IMR-90 (cell line): ENCODE data around the gene WNT7A. TPM values are rescaled to one million over a fixed set of nuclear protein-coding genes. Genes with fewer than 3 reads are reported as not detected.

Experiments
- ATAC-seq: fragments of 200-7000 bp; cut with Tn5 transposase; 2 replicates; pipeline ENCODE4 v1.9.1; 2020; ENCODE audit warnings: low read depth, mild to moderate bottlenecking, moderate library complexity
- BruUV-seq: library from RNA; stranded (reverse); fragments of 400-500 nt; replicated peaks from 2 replicates; lab custom pipeline; 2021; lab: Mats Ljungman, UMichigan
- CTCF ChIA-PET: fragments of 300-600 bp; formaldehyde crosslinking; extraction: SDS; loops from one replicate; lab custom pipeline; 2021; ENCODE audit warnings: antibody characterized with exemption; lab: Yijun Ruan, JAX
- POLR2A ChIA-PET: fragments of 300-600 bp; sonication (Branson Sonifier 250); formaldehyde crosslinking; loops from one replicate; lab custom pipeline; 2022; ENCODE audit warnings: antibody characterized with exemption; ENCODE audit not compliant: unreplicated experiment; lab: Charles Lee
- DNase-seq: peaks from one replicate; pipeline ENCODE4 v3.0.0; 2013
- H2AFZ ChIP-seq: replicated peaks from 2 replicates; pipeline ENCODE3; 2013; ENCODE audit warnings: low read length, mild to moderate bottlenecking; ENCODE audit not compliant: poor library complexity
- H2AK5ac ChIP-seq: 2 replicates; pipeline ENCODE4 v1.6.1; 2013; ENCODE audit warnings: low read depth, low read length, inconsistent platforms
- H2AK9ac ChIP-seq: replicated peaks from 2 replicates; pipeline ENCODE3; 2013; ENCODE audit warnings: mild to moderate bottlenecking, low read depth, low read length, moderate library complexity; ENCODE audit not compliant: poor library complexity
- H2BK120ac ChIP-seq: 2 replicates; pipeline ENCODE4 v1.6.1; 2013; ENCODE audit warnings: low read depth, low read length, inconsistent platforms
- H2BK15ac ChIP-seq: 3 replicates; pipeline ENCODE4 v1.6.1; 2013; ENCODE audit warnings: low read depth, low read length, inconsistent platforms
- H2BK20ac ChIP-seq: 2 replicates; pipeline ENCODE4 v1.6.1; 2013; ENCODE audit warnings: low read depth, mild to moderate bottlenecking, inconsistent platforms, low read length, moderate library complexity
- H2BK5ac ChIP-seq: 2 replicates; pipeline ENCODE4 v1.6.1; 2013; ENCODE audit warnings: mild to moderate bottlenecking, low read depth, low read length, inconsistent platforms; ENCODE audit not compliant: poor library complexity, severe bottlenecking
- H3K14ac ChIP-seq: replicated peaks from 2 replicates; pipeline ENCODE4 v1.6.1; 2013; ENCODE audit warnings: low read depth, low read length, inconsistent platforms
- H3K18ac ChIP-seq: 2 replicates; pipeline ENCODE4 v1.6.1; 2013; ENCODE audit warnings: low read depth, low read length, control low read depth
- H3K23ac ChIP-seq: 2 replicates; pipeline ENCODE4 v1.6.1; 2013; ENCODE audit warnings: low read depth, low read length, inconsistent platforms
- H3K27ac ChIP-seq: 2 replicates; pipeline ENCODE4 v1.5.1; 2013; ENCODE audit warnings: mild to moderate bottlenecking, control low read depth, low read length; ENCODE audit not compliant: insufficient read depth
- H3K27me3 ChIP-seq: 2 replicates; pipeline ENCODE4 v1.6.1; 2013; ENCODE audit warnings: low read length; ENCODE audit not compliant: control insufficient read depth, insufficient read depth
- H3K36me3 ChIP-seq: 2 replicates; pipeline ENCODE4 v1.6.1; 2013; ENCODE audit warnings: low read length, mixed read lengths; ENCODE audit not compliant: control insufficient read depth, insufficient read depth
- H3K4ac ChIP-seq: 2 replicates; pipeline ENCODE4 v1.6.1; 2013; ENCODE audit warnings: low read depth, low read length, inconsistent platforms
- H3K4me1 ChIP-seq: 2 replicates; pipeline ENCODE4 v1.6.1; 2013; ENCODE audit warnings: low read length, mixed read lengths; ENCODE audit not compliant: control insufficient read depth, insufficient read depth
- H3K4me2 ChIP-seq: 2 replicates; pipeline ENCODE4 v1.6.1; 2013; ENCODE audit warnings: low read depth, mild to moderate bottlenecking, control low read depth, low read length, moderate library complexity
- H3K4me3 ChIP-seq: 2 replicates; pipeline ENCODE4 v1.5.1; 2013; ENCODE audit warnings: low read depth, mild to moderate bottlenecking, control low read depth, low read length, moderate library complexity; ENCODE audit not compliant: insufficient read depth
- H3K56ac ChIP-seq: 2 replicates; pipeline ENCODE4 v1.6.1; 2013; ENCODE audit warnings: low read length, inconsistent platforms; ENCODE audit not compliant: insufficient read depth; ENCODE audit errors: extremely low read depth
- H3K79me1 ChIP-seq, 2 experiments: 2 replicates each; pipeline ENCODE4 v1.6.1; 2013; ENCODE audit warnings: low read length in 2 of 2, inconsistent platforms in 1 of 2, low read depth in 1 of 2
- H3K9ac ChIP-seq: 2 replicates; pipeline ENCODE4 v1.6.1; 2013; ENCODE audit warnings: low read depth, low read length, control low read depth
- H3K9me1 ChIP-seq: 2 replicates; pipeline ENCODE4 v1.6.1; 2013; ENCODE audit warnings: low read length, inconsistent platforms; ENCODE audit not compliant: insufficient read depth
- H3K9me3 ChIP-seq: 2 replicates; pipeline ENCODE4 v1.6.1; 2013; ENCODE audit warnings: low read length; ENCODE audit not compliant: control insufficient read depth, insufficient read depth
- H4K20me1 ChIP-seq: 2 replicates; pipeline ENCODE4 v1.6.1; 2013; ENCODE audit warnings: low read length, inconsistent platforms; ENCODE audit not compliant: insufficient read depth
- H4K5ac ChIP-seq: 2 replicates; pipeline ENCODE4 v1.6.1; 2013; ENCODE audit warnings: mild to moderate bottlenecking, low read depth, low read length, control low read depth
- H4K8ac ChIP-seq, 2 experiments: 2 replicates each; pipeline ENCODE4 v1.6.1; 2013; ENCODE audit warnings: low read depth in 2 of 2, low read length in 2 of 2, control low read depth in 1 of 2, inconsistent platforms in 1 of 2
- H4K91ac ChIP-seq: 2 replicates; pipeline ENCODE4 v1.6.1; 2013; ENCODE audit warnings: low read depth, low read length, inconsistent platforms; ENCODE audit not compliant: insufficient read depth
- BHLHE40 ChIP-seq: fragments of 150-350 bp; IDR thresholded peaks from 2 replicates; pipeline ENCODE4 v1.6.1; 2016; ENCODE audit warnings: mild to moderate bottlenecking, low read depth, low read length
- CHD1 ChIP-seq: IDR thresholded peaks from 2 replicates; pipeline ENCODE4 v1.6.1; 2012; ENCODE audit warnings: low read depth, low read length, improper control_type of control experiment
- FOS ChIP-seq: fragments of 150-350 bp; IDR thresholded peaks from 2 replicates; pipeline ENCODE4 v1.6.1; 2016; ENCODE audit warnings: low read depth, low read length
- MAFK ChIP-seq: IDR thresholded peaks from 2 replicates; pipeline ENCODE4 v1.6.1; 2012; ENCODE audit warnings: low read depth, low read length, improper control_type of control experiment
- MAZ ChIP-seq: IDR thresholded peaks from 2 replicates; pipeline ENCODE4 v1.6.1; 2012; ENCODE audit warnings: low read depth, mild to moderate bottlenecking, low read length, improper control_type of control experiment, moderate library complexity, borderline replicate concordance
- MXI1 ChIP-seq: IDR thresholded peaks from 2 replicates; pipeline ENCODE4 v1.6.1; 2012; ENCODE audit warnings: low read depth, mild to moderate bottlenecking, low read length, moderate library complexity, borderline replicate concordance
- NFE2L2 ChIP-seq: fragments of 150-350 bp; IDR thresholded peaks from 2 replicates; pipeline ENCODE4 v1.6.1; 2016; ENCODE audit warnings: low read depth, mild to moderate bottlenecking, low read length
- POLR2A ChIP-seq: IDR thresholded peaks from 2 replicates; pipeline ENCODE4 v1.6.1; 2012; ENCODE audit warnings: mild to moderate bottlenecking, low read depth, low read length
- RAD21 ChIP-seq: IDR thresholded peaks from 2 replicates; pipeline ENCODE4 v1.6.1; 2012; ENCODE audit warnings: low read length, improper control_type of control experiment
- RCOR1 ChIP-seq: IDR thresholded peaks from 2 replicates; pipeline ENCODE4 v1.6.1; 2012; ENCODE audit warnings: mild to moderate bottlenecking, low read length, improper control_type of control experiment; ENCODE audit not compliant: insufficient replicate concordance
- RFX5 ChIP-seq: IDR thresholded peaks from 2 replicates; pipeline ENCODE4 v1.8.0; 2012; ENCODE audit warnings: low read depth, mild to moderate bottlenecking, low read length, moderate library complexity
- SMC3 ChIP-seq: fragments of 150-350 bp; IDR thresholded peaks from 2 replicates; pipeline ENCODE4 v1.6.1; 2016; ENCODE audit warnings: low read depth, mild to moderate bottlenecking, antibody characterized with exemption, low read length, moderate library complexity
- WGBS, 2 experiments: methylation state at CpG; one replicate each; pipeline versions ENCODE4 v1.1.5 to v1.1.7; 2013; ENCODE audit warnings: missing lambda C conversion rate in 2 of 2; ENCODE audit not compliant: insufficient read length in 1 of 2; ENCODE audit errors: extremely low coverage in 2 of 2; 5-methylcytosine and 5-hydroxymethylcytosine counted together
- dilution Hi-C: fragments of 300-500 bp; cut with HindIII; formaldehyde crosslinking; loops from one replicate; pipeline ENCODE4 v1.14.3; 2018; ENCODE audit warnings: low sequenced_read_pairs; ENCODE audit not compliant: unreplicated experiment
- in situ Hi-C: fragments of 300-500 bp; cut with MboI; formaldehyde crosslinking; loops from 3 replicates; pipeline ENCODE4 v1.14.3; 2019; ENCODE audit warnings: low sequenced_read_pairs, inconsistent platforms, mixed read lengths
- intact Hi-C: fragments of 100-400 bp; cut with micrococcal nuclease; formaldehyde crosslinking; loops from 2 replicates; pipeline ENCODE4 v1.10.0; 2022
- polyA plus RNA-seq, 3 experiments: library from polyadenylated mRNA; depleted of rRNA; stranded (reverse); fragments of >200 nt; gene quantifications; 2 replicates each; pipeline ENCODE4 v1.2.3, GENCODE V29; 2012; ENCODE audit warnings: low replicate concordance in 1 of 3
- total RNA-seq: library from RNA; depleted of rRNA; stranded (reverse); fragments of >200 nt; gene quantifications from 2 replicates; pipeline ENCODE4 v1.2.3, GENCODE V29; 2012
- TF ChIP-seq, protein P1 (sequence below): conservative IDR thresholded peaks from 2 replicates; pipeline ENCODE4 v1.5.1; 2012; ENCODE audit warnings: mild to moderate bottlenecking, low read depth, low read length, improper control_type of control experiment
- TF ChIP-seq, protein P2 (sequence below): fragments of 150-350 bp; IDR thresholded peaks from 2 replicates; pipeline ENCODE4 v1.6.1; 2017; ENCODE audit warnings: mild to moderate bottlenecking, antibody characterized with exemption, low read length, low read depth
- TF ChIP-seq, protein P3 (sequence below): fragments of 150-350 bp; IDR thresholded peaks from 2 replicates; pipeline ENCODE4 v1.6.1; 2016; ENCODE audit warnings: low read depth, mild to moderate bottlenecking, low read length, moderate library complexity, borderline replicate concordance

WNT7A gene
- total and polyA plus RNA-seq, 2 of the 4 experiments (the other 2 are of a cell fraction), result not detected

DNA sequence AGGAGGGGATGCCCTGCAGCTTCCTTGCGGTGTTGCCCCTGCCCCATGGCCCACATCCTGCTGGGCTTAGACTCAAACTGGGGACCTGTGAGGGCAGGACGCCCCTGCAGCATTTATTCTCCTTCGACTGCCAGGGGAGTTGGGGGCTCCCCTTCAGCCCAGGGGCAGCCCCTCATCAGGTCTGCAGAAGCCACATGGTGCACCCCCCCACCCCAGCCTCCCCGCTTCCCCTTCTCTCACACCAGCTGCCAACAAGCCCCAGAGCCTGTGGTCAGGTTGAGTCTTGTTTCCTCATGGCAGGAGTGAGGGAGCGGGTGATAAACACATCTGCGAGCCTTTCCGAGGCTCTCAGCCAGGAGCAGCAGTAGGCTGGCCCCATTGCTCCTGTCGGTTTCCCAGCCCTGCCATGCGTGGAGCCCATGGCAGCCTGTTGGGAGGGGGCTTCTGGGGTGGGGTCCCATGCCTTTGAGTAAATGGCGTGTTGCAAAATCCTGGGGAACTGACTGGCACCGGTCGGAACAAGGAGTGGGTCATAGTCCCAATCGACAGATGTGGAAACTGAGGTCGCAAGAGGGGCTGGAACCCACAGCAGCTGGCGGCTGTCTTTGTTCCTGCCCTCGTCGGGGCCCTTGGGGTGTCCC, 27.8 kb downstream of the WNT7A start:
- no TSS peak for BruUV-seq
- intact Hi-C loops, result no loop called here
- Histone ChIP-seq H3K9ac (no peak overlapping the region), H3K56ac (no peak overlapping the region), H2BK20ac (no peak overlapping the region), H3K9me3 (no peaks in the 10 kb centered on the region), H2BK15ac (no peak overlapping the region), H3K36me3 (no peaks in the 10 kb centered on the region), H2AK9ac (no peak overlapping the region), H3K27me3 (no peaks in the 10 kb centered on the region), H3K9me1 (no peaks in the 10 kb centered on the region), H3K18ac (no peak overlapping the region), H3K4me3 (no peak overlapping the region), H2AK5ac (no peak overlapping the region), H3K23ac (no peak overlapping the region), H4K5ac (no peak overlapping the region), H4K20me1 (no peaks in the 10 kb centered on the region), H4K91ac (no peak overlapping the region), H3K4ac (no peak overlapping the region), H4K8ac (no peak overlapping the region), H3K4me1 (no peaks in the 10 kb centered on the region), H2BK5ac (no peak overlapping the region), H3K14ac (no peak overlapping the region), H3K27ac (no peak overlapping the region), H2AFZ (no peak overlapping the region), H3K79me1 (no peaks in the 10 kb centered on the region), H3K4me2 (no peak overlapping the region), H2BK120ac (no peak overlapping the region)
- dilution Hi-C loops, result no loop called here
- WGBS, 2 experiments, result 81% methylated on average over 4 of the region's 17 CpGs; no CpG with 5 or more reads in 1 of the 2 experiments
- in situ Hi-C loops, result no loop called here
- DNase-seq (no peak), ATAC-seq (no peak)
- CTCF ChIA-PET, result no interaction called here
- POLR2A ChIA-PET, result no interaction called here
- TF ChIP-seq CHD1, result no peak
- TF ChIP-seq RAD21, result no peak
- no peak for TF ChIP-seq RFX5
- TF ChIP-seq RCOR1, result no peak
- TF ChIP-seq, protein P1, sequence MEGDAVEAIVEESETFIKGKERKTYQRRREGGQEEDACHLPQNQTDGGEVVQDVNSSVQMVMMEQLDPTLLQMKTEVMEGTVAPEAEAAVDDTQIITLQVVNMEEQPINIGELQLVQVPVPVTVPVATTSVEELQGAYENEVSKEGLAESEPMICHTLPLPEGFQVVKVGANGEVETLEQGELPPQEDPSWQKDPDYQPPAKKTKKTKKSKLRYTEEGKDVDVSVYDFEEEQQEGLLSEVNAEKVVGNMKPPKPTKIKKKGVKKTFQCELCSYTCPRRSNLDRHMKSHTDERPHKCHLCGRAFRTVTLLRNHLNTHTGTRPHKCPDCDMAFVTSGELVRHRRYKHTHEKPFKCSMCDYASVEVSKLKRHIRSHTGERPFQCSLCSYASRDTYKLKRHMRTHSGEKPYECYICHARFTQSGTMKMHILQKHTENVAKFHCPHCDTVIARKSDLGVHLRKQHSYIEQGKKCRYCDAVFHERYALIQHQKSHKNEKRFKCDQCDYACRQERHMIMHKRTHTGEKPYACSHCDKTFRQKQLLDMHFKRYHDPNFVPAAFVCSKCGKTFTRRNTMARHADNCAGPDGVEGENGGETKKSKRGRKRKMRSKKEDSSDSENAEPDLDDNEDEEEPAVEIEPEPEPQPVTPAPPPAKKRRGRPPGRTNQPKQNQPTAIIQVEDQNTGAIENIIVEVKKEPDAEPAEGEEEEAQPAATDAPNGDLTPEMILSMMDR, result no peak
- no peak for TF ChIP-seq MXI1
- no peak for TF ChIP-seq FOS
- no peak for TF ChIP-seq MAFK
- TF ChIP-seq BHLHE40, result no peak
- TF ChIP-seq, protein P2, sequence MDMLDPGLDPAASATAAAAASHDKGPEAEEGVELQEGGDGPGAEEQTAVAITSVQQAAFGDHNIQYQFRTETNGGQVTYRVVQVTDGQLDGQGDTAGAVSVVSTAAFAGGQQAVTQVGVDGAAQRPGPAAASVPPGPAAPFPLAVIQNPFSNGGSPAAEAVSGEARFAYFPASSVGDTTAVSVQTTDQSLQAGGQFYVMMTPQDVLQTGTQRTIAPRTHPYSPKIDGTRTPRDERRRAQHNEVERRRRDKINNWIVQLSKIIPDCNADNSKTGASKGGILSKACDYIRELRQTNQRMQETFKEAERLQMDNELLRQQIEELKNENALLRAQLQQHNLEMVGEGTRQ, result no peak
- no peak for TF ChIP-seq POLR2A
- TF ChIP-seq, protein P3, sequence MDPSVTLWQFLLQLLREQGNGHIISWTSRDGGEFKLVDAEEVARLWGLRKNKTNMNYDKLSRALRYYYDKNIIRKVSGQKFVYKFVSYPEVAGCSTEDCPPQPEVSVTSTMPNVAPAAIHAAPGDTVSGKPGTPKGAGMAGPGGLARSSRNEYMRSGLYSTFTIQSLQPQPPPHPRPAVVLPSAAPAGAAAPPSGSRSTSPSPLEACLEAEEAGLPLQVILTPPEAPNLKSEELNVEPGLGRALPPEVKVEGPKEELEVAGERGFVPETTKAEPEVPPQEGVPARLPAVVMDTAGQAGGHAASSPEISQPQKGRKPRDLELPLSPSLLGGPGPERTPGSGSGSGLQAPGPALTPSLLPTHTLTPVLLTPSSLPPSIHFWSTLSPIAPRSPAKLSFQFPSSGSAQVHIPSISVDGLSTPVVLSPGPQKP, result no peak
- no peak for TF ChIP-seq SMC3
- TF ChIP-seq NFE2L2, result no peak
- TF ChIP-seq MAZ, result no peak
